Measurements from ENCODE around the gene DRD4.

The DRD4 gene

GRCh38 chr11:657691-658126, 20.6 kb downstream of the DRD4 start:
- no peak for TF ChIP-seq CTCF (conservative IDR thresholded peaks at IDR 0.05; ENCODE audit: low read depth, low read length)
- H3K4me3 ChIP-seq (ENCODE audit: low read length), result no peak overlapping the region
- no peak for DNase-seq (ENCODE audit: low read depth)

DNA sequence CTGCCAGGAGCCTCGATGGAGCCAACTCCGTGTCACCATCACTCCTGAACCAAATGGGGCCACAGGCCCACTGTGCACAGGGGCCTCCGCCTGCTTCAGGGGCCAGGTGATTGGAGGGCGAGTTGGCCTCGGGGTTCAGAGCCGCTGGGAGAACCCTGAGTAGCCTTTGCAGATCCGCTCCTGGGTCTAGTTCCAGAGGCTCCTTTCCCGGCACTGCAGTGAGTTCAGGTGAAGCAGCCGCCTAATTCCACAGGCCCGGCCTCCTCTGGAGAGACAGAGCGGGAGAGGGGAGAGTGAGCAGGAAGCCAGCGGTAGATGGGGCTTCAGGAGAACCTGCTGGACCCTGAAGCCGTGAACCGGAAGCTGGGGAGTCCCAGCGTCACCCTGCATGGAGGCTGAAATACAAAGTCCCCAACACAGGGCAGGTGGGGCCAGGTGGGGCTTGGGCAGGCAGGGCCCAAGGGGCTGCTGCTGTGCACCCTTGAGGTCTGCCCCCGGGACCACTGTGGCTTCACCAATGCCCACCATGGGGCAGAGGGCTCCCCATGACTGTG, 22.5 kb downstream of the DRD4 start:
- TF ChIP-seq CTCF (conservative IDR thresholded peaks at IDR 0.05; ENCODE audit: low read depth, low read length), result no peak
- H3K4me3 ChIP-seq (ENCODE audit: low read length), result no peak overlapping the region
- DNase-seq (ENCODE audit: low read depth), result no peak

GRCh38 chr11:660281-660680, 23.2 kb downstream of the DRD4 start:
- TF ChIP-seq CTCF (conservative IDR thresholded peaks at IDR 0.05; ENCODE audit: low read depth, low read length), result no peak
- H3K4me3 ChIP-seq (ENCODE audit: low read length), result no peak overlapping the region
- DNase-seq (ENCODE audit: low read depth), result no peak

DNA sequence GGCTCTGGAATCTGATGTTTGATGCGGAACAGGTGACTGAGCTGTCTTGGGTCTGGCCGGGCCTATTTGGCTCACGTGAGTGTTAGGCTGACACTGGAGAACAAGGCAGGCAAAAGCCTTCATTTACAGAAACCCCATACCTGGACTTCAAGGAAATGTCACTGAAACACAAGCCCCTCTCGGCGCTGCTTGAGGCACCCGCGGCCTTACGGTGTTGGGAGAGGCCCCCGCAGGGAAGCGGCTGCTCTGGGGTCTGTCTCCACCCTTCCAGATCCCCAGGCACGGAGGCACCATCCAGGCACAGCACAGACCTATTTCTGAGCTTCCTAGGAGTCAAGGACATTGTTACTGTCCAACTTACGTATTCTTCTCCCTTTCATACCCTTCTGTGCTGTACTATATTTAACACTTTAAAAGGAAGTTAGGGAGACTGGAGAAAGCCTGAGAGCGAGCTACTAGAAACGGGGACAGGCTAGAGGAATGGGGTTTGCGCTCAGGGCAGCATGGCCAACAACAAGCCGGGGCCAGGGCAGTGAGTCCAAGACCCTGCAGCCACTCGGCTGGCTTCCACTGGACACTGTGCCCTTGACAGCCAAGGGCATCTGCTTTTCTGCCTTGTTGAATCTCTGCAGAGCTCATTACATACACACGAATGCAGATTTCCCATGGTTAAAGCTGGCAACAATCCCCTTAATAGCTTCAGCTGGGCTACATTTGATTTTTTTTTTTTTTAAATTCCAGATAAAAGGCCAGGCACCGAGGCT, 23.8 kb downstream of the DRD4 start:
- DNase-seq (ENCODE audit: low read depth), result no peak
- H3K4me3 ChIP-seq (ENCODE audit: low read length), result no peak overlapping the region
- no peak for TF ChIP-seq CTCF (conservative IDR thresholded peaks at IDR 0.05; ENCODE audit: low read depth, low read length)

DNA sequence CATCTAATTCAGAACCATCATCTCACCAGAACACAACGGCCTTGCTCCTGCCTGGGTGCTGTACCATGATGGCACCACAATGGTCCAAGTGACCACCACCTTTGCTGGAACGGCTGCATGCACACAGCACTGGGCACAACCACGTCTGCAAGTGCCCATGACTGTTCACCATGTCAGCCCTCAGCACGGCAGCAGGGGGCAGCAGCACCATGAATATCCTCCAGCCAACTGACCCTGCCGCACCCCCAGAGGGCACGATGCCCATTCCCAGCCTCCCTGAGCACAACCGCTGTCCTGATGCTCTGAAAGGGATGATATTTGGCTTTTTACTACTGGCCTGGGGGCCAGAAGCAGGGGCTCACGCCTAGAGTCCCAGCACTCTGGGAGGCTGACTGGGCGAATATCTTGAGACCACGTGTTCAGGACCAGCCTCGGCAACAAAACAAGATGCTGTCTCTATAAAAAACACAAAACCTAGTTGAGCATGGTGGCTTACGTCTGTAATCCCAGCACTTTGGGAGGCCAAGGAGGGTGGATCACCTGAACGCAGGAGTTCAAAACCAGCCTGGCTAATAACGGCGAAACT, 25.7 kb downstream of the DRD4 start:
- peak; percentile 70 for TF ChIP-seq CTCF (conservative IDR thresholded peaks at IDR 0.05; ENCODE audit: low read depth, low read length)
- H3K4me3 ChIP-seq (ENCODE audit: low read length), result no peak overlapping the region
- no peak for DNase-seq (ENCODE audit: low read depth)

GRCh38 chr11:665062-665703, 28.1 kb downstream of the DRD4 start:
- DNase-seq (ENCODE audit: low read depth), result no peak
- no peak for TF ChIP-seq CTCF (conservative IDR thresholded peaks at IDR 0.05; ENCODE audit: low read depth, low read length)
- no peak overlapping the region for H3K4me3 ChIP-seq (ENCODE audit: low read length)
